Spleen (tissue), 7 donors: Measurements from ENCODE around the gene FBXO21.

Experiments used
- POLR2A ChIP-seq, 3 donors: fragments of 450-650 bp; IDR thresholded peaks; one replicate each; pipeline ENCODE4 v1.5.1; 2017; ENCODE audit warnings: antibody characterized with exemption in 3 of 3, mild to moderate bottlenecking in 1 of 3
- POLR2AphosphoS5 ChIP-seq, 3 donors: sonication (generic); formaldehyde crosslinking; IDR thresholded peaks; one replicate each; pipeline ENCODE4 v1.5.1; 2017; ENCODE audit warnings: antibody characterized with exemption in 3 of 3
- TF ChIP-seq, protein P1 (sequence below), 11 experiments: fragments of 200-600 bp in 7 of 11; fragments of 450-650 bp in 4 of 11; sonication (generic) in 4 of 11; IDR thresholded peaks in 8 of 11; conservative IDR thresholded peaks in 3 of 11; 1 replicate in 7 of 11; 2 replicates in 4 of 11; pipeline versions ENCODE4 v1.4.0 to v1.8.0; 2016 to 2021; ENCODE audit warnings: antibody characterized with exemption in 11 of 11, inconsistent platforms in 4 of 11, mild to moderate bottlenecking in 1 of 11
- donor health status: DM: no; HTN: no; CAD: no; lungs with moderate emphysema.
- donor health status: DM: no; HTN: no; CAD: no.
- donor health status: DM: no; HTN: no; CAD: no.

DNA sequence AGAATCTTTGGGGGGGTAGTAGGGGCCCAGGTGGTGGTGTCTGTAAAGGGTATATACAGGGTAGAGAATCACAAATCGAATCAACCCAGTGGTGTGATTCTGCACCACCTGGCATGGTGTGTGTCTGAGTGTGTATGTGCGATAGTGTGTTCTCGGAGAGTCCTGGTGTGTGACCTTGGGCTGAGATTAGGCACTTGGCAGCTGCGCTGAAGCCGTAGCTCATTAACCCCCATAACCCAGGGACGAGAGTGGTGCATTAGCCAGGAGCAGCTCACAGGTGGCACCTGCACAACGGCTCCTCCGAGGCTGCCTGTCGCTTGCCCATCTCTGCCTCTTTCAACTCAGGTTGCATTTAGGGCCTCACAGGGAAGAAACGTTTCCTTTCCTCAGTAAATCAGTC is 75.5 kb downstream of the FBXO21 start:
- TF ChIP-seq, protein P1, sequence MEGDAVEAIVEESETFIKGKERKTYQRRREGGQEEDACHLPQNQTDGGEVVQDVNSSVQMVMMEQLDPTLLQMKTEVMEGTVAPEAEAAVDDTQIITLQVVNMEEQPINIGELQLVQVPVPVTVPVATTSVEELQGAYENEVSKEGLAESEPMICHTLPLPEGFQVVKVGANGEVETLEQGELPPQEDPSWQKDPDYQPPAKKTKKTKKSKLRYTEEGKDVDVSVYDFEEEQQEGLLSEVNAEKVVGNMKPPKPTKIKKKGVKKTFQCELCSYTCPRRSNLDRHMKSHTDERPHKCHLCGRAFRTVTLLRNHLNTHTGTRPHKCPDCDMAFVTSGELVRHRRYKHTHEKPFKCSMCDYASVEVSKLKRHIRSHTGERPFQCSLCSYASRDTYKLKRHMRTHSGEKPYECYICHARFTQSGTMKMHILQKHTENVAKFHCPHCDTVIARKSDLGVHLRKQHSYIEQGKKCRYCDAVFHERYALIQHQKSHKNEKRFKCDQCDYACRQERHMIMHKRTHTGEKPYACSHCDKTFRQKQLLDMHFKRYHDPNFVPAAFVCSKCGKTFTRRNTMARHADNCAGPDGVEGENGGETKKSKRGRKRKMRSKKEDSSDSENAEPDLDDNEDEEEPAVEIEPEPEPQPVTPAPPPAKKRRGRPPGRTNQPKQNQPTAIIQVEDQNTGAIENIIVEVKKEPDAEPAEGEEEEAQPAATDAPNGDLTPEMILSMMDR (IDR thresholded peaks at IDR 0.05 in 8 of 11, conservative IDR thresholded peaks at IDR 0.05 in 3 of 11), result no peak
- TF ChIP-seq POLR2AphosphoS5 (IDR thresholded peaks at IDR 0.05) (no peak), POLR2A (IDR thresholded peaks at IDR 0.05) (no peak)
